ENCODE results near the gene MRFAP1L1. TPM values are rescaled to one million over a fixed set of nuclear protein-coding genes. Genes with fewer than 3 reads are reported as not detected.

Gene MRFAP1L1
- total RNA-seq, 1 donor = 42.8 TPM

DNA sequence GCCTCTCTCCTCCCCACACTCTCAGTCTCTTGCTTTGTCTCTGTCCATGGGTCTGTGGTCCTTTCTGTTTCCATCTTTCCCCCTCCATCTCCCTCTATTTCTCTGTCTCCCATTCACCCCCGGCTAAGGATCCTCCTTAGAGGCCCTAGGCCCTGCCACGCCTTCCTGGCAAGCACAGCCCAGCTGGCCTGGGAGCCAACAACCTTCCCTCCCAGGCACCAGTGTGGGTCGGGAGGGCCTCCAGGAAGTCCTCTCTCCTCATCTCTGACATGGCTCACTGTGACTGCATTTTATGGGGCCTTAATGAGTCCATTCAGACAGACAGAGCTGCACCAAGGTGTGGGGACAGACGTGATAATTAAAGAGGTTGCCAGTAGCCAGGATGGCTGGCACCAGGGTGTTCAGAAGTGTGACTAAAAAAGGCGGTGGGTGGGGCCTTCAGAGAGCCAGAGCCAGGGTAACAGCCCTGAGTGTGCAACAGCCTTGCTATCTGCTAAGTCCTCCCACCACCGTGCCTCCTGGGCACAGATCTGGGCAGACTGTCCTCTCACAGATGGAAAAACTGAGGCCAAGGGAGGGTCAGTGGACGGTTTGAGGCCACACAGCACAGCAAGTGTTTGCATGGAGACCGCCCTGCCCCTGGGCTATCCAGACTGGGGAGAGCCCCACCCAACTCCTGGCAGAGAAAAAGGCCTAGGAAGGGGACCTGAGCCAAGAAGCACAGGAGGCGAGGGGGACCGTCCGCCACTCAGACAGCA lies 37.8 kb upstream of the MRFAP1L1 start:
- H3K9me3 ChIP-seq (ENCODE audit: low read depth, low read length) = no peaks in the 10 kb centered on the region
- H3K27me3 ChIP-seq (ENCODE audit: insufficient read depth, low read length) = no peaks in the 10 kb centered on the region
- H3K4me1 ChIP-seq (ENCODE audit: insufficient read depth, low read length) = peaks cover 6% of the 10 kb centered on the region
- H3K4me3 ChIP-seq (ENCODE audit: low read length) = no peak overlapping the region

DNA sequence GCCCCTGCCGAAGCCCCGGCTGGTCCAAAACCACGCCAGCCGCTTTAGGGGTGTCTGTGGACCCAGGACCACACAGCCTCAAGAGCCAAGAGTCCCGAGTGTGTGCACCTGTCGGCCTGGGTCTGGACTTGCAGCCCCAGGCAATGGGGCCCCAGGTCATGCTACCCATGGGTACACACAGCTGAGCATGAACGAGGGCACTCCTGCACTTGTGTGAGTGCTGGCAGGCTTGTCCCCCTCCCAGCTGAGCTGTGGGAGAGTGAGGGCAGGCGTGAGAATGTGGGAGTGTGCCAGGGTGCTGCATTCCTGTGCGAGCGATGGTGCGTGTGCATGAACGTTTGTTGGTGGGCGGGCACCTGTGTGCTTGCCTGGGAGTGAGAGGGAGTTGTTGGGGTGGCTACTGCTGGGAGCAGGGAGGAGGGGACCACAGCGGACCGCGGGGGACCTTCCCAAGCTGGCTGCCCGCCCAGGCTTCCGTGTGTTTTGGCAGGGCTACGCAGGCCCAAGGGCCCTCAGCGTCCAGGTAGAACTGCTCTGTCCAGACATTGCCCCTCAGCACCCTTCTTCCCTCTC lies 37.1 kb upstream of the MRFAP1L1 start:
- H3K4me1 ChIP-seq (ENCODE audit: insufficient read depth, low read length) = no peaks in the 10 kb centered on the region
- no peaks in the 10 kb centered on the region for H3K9me3 ChIP-seq (ENCODE audit: low read depth, low read length)
- no peaks in the 10 kb centered on the region for H3K27me3 ChIP-seq (ENCODE audit: insufficient read depth, low read length)
- H3K4me3 ChIP-seq (ENCODE audit: low read length) = no peak overlapping the region

DNA sequence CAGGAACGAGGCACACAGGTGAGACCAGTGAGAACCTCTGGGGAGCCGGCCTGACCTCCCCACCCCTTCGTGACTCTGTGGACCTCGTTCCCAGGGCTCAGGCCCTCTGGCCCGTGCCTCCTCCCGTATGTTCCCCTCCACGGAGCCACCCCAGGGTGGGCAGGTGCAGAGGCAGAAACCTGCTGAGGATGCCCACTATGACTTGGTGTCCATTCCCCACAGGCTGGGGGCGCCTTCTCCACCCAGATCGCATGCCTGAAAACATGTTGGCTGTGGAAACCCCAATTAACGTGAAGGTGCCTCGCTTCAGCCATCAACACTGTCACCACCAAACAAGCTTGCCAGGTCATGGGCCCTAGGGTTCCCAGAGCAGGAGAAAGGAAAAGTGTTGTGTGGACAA lies 33.3 kb upstream of the MRFAP1L1 start:
- H3K9me3 ChIP-seq (ENCODE audit: low read depth, low read length) = no peaks in the 10 kb centered on the region
- H3K4me3 ChIP-seq (ENCODE audit: low read length) = no peak overlapping the region
- H3K4me1 ChIP-seq (ENCODE audit: insufficient read depth, low read length) = no peaks in the 10 kb centered on the region
- H3K27me3 ChIP-seq (ENCODE audit: insufficient read depth, low read length) = peaks cover 3% of the 10 kb centered on the region

DNA sequence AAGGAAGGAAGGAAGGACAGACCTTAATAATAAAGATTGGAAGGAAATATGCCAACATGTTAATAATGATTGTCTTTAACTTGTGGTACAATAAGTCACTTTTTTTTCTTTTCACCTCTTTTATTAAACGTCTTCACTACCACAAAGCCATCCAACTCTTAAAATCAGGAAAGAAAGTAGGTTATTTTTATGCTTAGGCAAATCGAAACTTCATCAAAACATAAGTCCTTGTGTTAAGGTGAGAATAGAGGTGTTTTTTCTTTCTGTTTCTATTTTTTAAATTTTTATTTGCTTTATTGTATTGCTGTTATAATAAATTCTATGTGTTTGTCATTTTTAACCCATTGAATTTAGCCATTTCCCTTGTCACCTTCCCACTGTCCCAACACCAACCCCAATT lies 32.8 kb upstream of the MRFAP1L1 start:
- H3K4me3 ChIP-seq (ENCODE audit: low read length) = no peak overlapping the region
- no peaks in the 10 kb centered on the region for H3K9me3 ChIP-seq (ENCODE audit: low read depth, low read length)
- peaks cover 3% of the 10 kb centered on the region for H3K27me3 ChIP-seq (ENCODE audit: insufficient read depth, low read length)
- H3K4me1 ChIP-seq (ENCODE audit: insufficient read depth, low read length) = no peaks in the 10 kb centered on the region

DNA sequence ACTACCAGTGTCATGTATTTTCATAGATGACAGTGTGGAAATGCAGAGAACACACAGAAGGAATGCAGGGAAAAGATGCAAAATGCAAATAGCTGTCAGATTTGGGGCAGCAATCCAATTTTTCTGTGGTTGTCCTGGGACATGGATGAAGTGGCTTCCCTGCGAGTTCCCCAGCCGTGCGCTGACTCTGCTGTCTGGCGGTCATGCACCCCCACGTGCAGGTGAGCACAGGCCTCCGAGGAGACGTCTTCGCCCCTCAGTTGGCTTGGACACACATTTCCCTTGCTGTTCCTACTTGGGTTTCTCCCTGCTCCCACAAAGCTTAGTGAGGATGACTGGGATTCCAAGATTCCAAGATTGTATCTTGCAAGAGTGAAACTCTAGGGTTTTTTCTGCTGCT lies 30.7 kb upstream of the MRFAP1L1 start:
- no peak overlapping the region for H3K4me3 ChIP-seq (ENCODE audit: low read length)
- H3K9me3 ChIP-seq (ENCODE audit: low read depth, low read length) = no peaks in the 10 kb centered on the region
- peaks cover 3% of the 10 kb centered on the region for H3K27me3 ChIP-seq (ENCODE audit: insufficient read depth, low read length)
- no peaks in the 10 kb centered on the region for H3K4me1 ChIP-seq (ENCODE audit: insufficient read depth, low read length)

DNA sequence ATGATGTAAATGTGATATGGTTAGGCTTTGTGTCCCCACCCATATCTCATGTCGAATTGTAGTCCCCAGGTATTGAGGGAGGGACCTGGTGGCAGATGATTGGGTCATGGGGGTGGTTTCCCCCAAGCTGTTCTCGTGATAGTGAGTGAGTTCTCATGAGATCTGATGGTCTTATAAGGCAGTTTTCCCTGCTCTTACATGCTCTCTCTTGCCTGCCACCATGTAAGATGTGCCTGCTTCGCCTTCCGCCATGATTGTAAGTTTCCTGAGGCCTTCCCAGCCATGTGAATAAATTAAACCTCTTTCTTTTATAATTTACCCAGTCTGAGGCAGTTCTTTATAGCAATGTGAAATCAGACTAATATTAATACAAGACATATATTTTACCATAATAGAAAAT lies 30.3 kb upstream of the MRFAP1L1 start:
- Histone ChIP-seq H3K9me3 (ENCODE audit: low read depth, low read length) (no peaks in the 10 kb centered on the region), H3K27me3 (ENCODE audit: insufficient read depth, low read length) (peaks cover 3% of the 10 kb centered on the region), H3K4me1 (ENCODE audit: insufficient read depth, low read length) (no peaks in the 10 kb centered on the region), H3K4me3 (ENCODE audit: low read length) (no peak overlapping the region)

DNA sequence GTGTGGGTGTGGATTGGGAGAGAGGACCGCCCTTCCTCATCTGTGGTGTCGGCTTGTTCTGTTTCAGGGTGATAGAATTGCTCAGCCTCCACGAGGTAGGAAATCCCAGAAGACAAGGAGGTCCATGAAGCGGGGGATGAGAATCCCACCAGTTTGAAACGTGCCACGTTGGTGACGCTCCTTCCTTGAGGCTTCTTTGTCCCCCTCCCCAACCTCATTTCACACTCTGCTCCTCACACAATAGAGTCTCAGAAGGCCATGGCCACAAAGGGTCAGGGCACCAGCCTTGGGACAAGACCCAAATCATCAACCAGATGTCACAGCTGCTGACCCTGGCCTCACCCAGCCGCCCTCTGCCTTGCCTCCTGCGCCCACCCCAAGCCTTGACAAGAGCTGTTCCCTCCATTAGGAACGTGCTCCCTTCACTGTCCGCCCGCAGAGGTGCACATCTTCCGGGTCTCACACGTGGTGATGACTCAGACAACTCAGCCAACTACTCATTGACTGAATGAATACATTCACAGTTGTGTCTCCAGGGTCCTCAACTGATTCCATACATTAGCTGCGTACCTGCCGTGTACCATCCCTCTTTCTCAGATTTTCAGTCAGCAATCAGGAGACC lies 24.6 kb upstream of the MRFAP1L1 start:
- H3K9me3 ChIP-seq (ENCODE audit: low read depth, low read length) = no peaks in the 10 kb centered on the region
- no peak overlapping the region for H3K4me3 ChIP-seq (ENCODE audit: low read length)
- no peaks in the 10 kb centered on the region for H3K27me3 ChIP-seq (ENCODE audit: insufficient read depth, low read length)
- no peaks in the 10 kb centered on the region for H3K4me1 ChIP-seq (ENCODE audit: insufficient read depth, low read length)

DNA sequence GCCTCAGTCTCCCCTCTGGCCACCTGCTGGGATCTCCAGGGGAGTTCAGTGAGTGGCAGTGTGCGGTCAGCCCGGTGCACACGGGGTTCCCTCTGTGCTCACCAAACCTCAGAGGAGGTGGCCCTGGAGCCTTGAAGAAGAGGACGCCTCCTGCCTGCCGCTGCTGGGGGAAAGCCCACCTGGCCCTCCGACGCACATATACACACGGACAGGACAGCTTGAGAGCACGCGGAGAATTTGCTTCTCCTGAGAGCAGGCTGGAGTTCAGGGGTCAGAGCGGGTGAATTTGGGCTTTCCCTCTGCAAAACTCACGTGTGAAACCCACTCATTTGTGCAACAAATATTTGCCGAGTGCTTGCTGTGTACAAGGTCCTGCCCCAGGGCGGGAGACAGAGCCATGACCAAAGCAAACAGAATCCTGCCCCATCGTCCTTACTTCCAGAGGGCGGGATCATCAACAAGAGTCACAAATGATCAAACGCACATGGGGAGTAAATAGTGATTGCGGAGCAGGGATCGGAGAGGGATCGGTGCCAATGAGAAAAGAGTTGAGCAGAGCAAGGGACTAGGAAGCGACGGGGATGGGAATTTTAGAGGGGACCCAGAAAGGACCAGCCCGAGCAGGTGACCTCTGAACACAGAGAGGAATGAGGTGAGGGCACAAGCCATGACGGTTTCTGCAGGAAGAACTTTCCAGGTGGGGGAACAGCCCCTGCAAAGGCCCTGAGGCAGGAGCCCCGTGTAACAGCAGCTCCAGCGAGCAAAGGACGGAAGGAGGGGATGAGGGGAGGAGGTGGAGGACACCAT lies 23.9 kb upstream of the MRFAP1L1 start:
- no peaks in the 10 kb centered on the region for H3K9me3 ChIP-seq (ENCODE audit: low read depth, low read length)
- no peaks in the 10 kb centered on the region for H3K27me3 ChIP-seq (ENCODE audit: insufficient read depth, low read length)
- H3K4me1 ChIP-seq (ENCODE audit: insufficient read depth, low read length) = no peaks in the 10 kb centered on the region
- H3K4me3 ChIP-seq (ENCODE audit: low read length) = no peak overlapping the region

DNA sequence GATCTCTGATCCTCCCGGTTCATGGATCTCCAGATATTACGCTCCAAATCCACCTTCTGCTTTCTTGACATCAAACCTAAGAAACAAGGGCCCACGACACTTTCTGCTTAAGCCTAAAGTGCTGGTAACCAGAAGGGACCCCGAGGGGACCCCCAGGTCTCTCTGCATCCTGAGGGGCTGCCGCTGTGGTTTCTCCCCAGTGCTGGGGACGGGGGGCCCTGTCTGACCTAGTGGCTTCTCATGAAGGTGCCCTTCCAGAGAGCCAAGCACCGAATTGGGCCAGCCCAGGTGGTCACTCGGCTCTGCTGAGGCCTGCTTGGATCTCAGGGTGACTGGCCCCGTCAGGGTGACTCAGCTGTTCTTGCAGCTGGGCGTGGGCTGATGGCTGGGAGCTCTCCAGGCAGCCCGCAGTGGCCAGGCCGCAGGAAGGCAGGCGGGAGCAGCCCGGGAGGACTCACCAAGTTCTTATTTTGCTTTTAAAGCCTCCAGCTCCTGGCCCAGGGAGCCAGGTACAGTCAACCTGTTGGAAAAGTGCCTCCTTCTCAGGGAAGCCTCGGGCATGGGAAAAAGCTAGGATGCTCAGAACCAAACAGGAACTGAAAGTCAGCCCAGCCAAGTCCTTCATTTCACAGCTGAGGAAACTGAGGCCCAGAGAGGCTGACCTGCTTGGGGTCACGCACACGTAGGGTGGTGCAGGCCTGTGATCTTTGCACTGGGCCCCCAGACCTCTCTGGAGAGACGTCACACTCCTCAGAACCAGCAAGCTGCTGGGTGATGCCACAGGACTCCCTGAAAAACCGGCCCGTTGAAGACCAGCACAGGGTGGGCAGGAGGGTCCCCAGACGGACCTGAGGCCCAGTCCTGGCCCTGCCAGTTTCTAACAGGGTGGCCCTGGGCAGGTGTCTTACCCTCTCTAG lies 23.0 kb upstream of the MRFAP1L1 start:
- H3K4me1 ChIP-seq (ENCODE audit: insufficient read depth, low read length) = no peaks in the 10 kb centered on the region
- H3K27me3 ChIP-seq (ENCODE audit: insufficient read depth, low read length) = no peaks in the 10 kb centered on the region
- no peak overlapping the region for H3K4me3 ChIP-seq (ENCODE audit: low read length)
- H3K9me3 ChIP-seq (ENCODE audit: low read depth, low read length) = no peaks in the 10 kb centered on the region

DNA sequence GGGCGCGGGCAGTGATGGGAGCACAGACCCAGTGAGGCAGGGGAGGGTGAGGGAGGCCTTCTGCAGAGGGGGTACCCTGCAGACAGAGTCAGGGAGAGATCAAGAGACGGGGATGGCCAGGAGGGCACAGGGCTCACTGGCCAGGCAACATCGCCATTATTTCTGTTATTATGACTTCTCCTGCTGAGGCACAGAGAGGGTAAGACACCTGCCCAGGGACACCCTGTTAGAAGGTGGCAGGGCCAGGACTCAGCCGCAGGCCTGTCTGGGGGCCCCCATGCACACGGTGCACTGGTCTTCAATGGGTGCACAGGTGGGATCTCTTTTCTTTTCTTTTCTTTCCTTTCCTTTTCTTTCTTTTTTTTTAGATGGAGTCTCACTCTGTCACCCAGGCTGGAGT lies 22.1 kb upstream of the MRFAP1L1 start:
- no peak overlapping the region for H3K4me3 ChIP-seq (ENCODE audit: low read length)
- no peaks in the 10 kb centered on the region for H3K27me3 ChIP-seq (ENCODE audit: insufficient read depth, low read length)
- no peaks in the 10 kb centered on the region for H3K9me3 ChIP-seq (ENCODE audit: low read depth, low read length)
- H3K4me1 ChIP-seq (ENCODE audit: insufficient read depth, low read length) = no peaks in the 10 kb centered on the region

DNA sequence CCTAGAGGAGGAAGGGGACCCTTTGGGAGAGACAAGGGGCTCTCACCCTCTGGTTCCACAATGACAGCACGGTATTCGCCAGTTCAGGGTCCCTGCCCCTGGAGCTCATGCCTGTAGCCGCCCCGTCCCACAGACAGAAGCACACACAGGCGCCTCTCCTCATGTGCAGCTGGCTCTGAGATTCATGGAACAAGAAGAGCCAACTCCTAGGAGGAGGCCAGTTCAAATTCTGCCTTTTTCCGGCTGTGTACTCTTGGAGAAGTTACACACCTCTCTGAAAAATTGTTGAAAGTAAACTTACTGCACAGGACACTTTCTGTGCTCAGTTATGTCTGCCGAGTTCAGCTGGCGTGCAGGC lies 21.6 kb upstream of the MRFAP1L1 start:
- Histone ChIP-seq H3K9me3 (ENCODE audit: low read depth, low read length) (no peaks in the 10 kb centered on the region), H3K27me3 (ENCODE audit: insufficient read depth, low read length) (no peaks in the 10 kb centered on the region), H3K4me1 (ENCODE audit: insufficient read depth, low read length) (no peaks in the 10 kb centered on the region)

DNA sequence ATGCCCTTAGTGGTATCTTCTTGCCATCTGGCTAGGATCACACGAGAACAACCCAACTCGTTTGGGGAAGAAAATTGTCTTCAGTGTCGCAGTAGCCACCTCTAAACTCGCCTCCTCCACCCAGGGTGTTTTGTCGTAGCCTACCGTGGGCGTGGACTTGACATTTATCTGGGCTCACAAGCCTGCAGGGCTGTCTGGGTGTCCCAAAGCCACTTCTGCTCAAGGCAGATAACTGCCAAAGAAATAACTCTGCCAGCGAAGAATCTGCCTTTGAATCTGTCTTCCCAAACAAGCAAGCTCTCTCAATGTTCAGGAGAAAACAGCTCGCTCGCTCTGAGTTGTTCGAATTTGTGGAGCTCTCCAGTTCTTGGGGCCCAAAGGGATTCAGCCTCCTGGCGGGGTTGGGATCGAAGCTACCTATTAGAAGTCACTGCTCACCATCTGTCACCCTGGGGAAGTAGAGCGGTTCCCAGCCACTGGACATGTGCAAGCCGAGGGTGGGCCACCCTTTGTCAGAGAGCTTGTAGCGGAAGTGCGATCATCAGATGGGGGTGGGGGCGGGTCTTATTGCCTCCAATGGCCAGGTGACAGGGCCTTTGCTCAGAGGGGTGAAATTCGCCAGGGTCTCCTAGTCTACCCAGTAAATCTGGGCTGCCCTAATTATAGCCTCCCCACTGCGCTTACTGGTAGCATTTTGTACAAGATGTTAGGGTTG lies 21.1 kb upstream of the MRFAP1L1 start:
- no peaks in the 10 kb centered on the region for H3K27me3 ChIP-seq (ENCODE audit: insufficient read depth, low read length)
- no peak overlapping the region for H3K4me3 ChIP-seq (ENCODE audit: low read length)
- no peaks in the 10 kb centered on the region for H3K4me1 ChIP-seq (ENCODE audit: insufficient read depth, low read length)
- H3K9me3 ChIP-seq (ENCODE audit: low read depth, low read length) = no peaks in the 10 kb centered on the region

More for the DNA sequence above, 21.6 kb upstream of the MRFAP1L1 start:
- no peak overlapping the region for H3K4me3 ChIP-seq (ENCODE audit: low read length)

DNA sequence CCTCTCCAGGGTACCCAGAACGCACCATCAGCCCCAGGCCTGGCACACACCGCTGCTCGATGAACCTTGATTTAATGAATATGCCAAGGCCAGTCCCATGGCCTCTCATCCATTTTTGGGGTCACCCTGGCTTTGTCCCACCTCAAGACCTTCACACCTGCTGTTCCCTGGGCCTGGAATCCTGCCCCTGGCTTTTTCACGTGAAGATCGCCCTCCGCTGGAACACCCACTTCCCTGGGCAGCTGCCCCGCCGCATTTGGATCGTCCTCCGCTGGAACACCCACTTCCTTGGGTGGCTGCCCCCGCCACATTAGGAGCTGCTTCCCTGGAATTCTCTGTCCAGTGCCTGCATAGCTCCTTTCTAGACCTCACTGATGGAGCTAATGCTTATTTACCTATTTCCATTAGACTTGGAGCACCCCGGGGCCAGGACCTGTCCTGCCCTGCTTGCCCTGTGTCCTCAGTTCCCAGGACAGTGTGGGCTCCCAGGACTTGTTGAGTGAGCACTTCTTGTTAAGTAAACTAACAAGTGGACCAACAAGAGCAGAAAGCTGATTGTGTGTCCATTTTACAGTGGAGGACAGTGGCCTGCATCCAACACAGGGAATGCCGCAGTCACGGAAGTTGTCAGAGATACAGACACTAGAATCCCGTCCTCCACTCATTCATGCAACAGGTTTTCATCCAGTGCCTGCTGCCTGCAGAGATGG lies 18.8 kb upstream of the MRFAP1L1 start:
- Histone ChIP-seq H3K4me3 (ENCODE audit: low read length) (no peak overlapping the region), H3K9me3 (ENCODE audit: low read depth, low read length) (no peaks in the 10 kb centered on the region), H3K27me3 (ENCODE audit: insufficient read depth, low read length) (no peaks in the 10 kb centered on the region), H3K4me1 (ENCODE audit: insufficient read depth, low read length) (no peaks in the 10 kb centered on the region)

DNA sequence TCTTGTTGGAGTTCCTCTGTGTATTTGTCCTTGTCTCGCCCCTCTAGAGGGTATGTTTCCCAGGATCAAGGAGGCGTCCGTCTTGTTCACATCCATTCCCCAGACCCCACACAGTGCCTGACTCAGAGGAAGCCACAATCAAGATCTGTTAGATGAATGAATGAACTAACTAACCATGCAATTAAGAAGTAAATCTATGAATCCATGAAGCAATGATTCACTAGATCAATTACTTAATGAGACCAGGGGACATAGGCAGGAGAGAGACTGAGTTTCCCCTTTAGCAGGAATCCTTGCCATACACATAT lies 18.2 kb upstream of the MRFAP1L1 start:
- Histone ChIP-seq H3K4me3 (ENCODE audit: low read length) (no peak overlapping the region), H3K27me3 (ENCODE audit: insufficient read depth, low read length) (no peaks in the 10 kb centered on the region), H3K9me3 (ENCODE audit: low read depth, low read length) (no peaks in the 10 kb centered on the region), H3K4me1 (ENCODE audit: insufficient read depth, low read length) (no peaks in the 10 kb centered on the region)

Measured in mononuclear cell (primary cell).